ENCODE results near the gene ABCA3.

ABCA3 gene

DNA sequence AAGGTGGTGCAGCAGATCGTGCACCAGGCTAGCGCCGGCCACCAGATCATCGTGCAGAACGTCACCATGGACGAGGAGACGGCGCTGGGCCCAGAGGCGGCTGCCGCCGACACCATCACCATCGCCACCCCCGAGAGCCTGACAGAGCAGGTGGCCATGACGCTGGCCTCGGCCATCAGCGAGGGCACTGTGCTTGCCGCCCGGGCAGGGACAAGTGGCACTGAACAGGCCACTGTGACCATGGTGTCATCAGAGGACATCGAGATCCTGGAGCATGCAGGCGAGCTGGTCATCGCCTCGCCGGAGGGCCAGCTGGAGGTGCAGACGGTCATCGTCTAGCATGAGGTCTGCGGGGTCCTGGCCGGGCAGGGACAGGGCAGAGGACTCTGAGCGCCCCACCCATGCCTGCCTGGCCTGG lies 105.3 kb downstream of the ABCA3 start:
- 0 out of 2 replicates have a peak, but pooled peaks cover 3% of the 10 kb centered on the region for H3F3A ChIP-seq (ENCODE audit: insufficient read depth, low read length)
- no peak overlapping the region for H3K4me3 ChIP-seq (ENCODE audit: low read depth, low read length, poor library complexity, severe bottlenecking)
- no peaks in the 10 kb centered on the region for H4K20me1 ChIP-seq (ENCODE audit: insufficient read depth, low read length)
- H3K9ac ChIP-seq (ENCODE audit: low read length), result no peak overlapping the region
- no peaks in the 10 kb centered on the region for H3K4me1 ChIP-seq (ENCODE audit: insufficient read depth, low read length, severe bottlenecking)
- TF ChIP-seq, protein P1, sequence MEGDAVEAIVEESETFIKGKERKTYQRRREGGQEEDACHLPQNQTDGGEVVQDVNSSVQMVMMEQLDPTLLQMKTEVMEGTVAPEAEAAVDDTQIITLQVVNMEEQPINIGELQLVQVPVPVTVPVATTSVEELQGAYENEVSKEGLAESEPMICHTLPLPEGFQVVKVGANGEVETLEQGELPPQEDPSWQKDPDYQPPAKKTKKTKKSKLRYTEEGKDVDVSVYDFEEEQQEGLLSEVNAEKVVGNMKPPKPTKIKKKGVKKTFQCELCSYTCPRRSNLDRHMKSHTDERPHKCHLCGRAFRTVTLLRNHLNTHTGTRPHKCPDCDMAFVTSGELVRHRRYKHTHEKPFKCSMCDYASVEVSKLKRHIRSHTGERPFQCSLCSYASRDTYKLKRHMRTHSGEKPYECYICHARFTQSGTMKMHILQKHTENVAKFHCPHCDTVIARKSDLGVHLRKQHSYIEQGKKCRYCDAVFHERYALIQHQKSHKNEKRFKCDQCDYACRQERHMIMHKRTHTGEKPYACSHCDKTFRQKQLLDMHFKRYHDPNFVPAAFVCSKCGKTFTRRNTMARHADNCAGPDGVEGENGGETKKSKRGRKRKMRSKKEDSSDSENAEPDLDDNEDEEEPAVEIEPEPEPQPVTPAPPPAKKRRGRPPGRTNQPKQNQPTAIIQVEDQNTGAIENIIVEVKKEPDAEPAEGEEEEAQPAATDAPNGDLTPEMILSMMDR (IDR thresholded peaks at IDR 0.05; ENCODE audit: low read length), result no peak
- no peak for TF ChIP-seq EZH2 (IDR thresholded peaks at IDR 0.05; ENCODE audit: borderline replicate concordance, low read length)
- H2AFZ ChIP-seq (ENCODE audit: low read length), result no peak overlapping the region
- H3K27me3 ChIP-seq (ENCODE audit: insufficient read depth, low read length), result no peaks in the 10 kb centered on the region
- no peak overlapping the region for H3K27ac ChIP-seq (ENCODE audit: low read depth, low read length, poor library complexity, severe bottlenecking)
- H3K36me3 ChIP-seq (ENCODE audit: insufficient read depth, low read length), result peaks cover 86% of the 10 kb centered on the region
- H3K9me2 ChIP-seq (ENCODE audit: low read depth, low read length), result no peaks in the 10 kb centered on the region
- no peaks in the 10 kb centered on the region for H3K79me2 ChIP-seq (ENCODE audit: insufficient read depth, low read length)
- no peak overlapping the region for H3K4me2 ChIP-seq (ENCODE audit: low read length)
- no peaks in the 10 kb centered on the region for H3K9me3 ChIP-seq (ENCODE audit: low read length)

DNA sequence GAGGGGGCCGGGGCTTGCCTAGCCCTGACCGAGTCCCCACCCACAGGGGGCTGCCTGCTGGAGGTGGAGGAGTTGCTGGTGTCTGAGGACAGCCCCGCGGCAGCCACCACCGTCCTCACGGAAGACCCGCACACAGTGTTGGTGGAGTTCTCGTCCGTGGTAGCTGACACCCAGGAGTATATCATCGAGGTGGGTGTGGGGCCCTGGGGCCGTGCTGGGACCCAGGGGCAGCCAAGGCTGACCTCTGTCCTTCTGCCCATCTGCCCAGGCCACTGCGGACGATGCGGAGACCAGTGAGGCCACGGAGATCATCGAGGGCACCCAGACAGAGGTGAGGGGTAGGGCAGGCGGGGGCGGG lies 105.7 kb downstream of the ABCA3 start:
- H3K9me3 ChIP-seq (ENCODE audit: low read length), result no peaks in the 10 kb centered on the region
- TF ChIP-seq EZH2 (IDR thresholded peaks at IDR 0.05; ENCODE audit: borderline replicate concordance, low read length), result no peak
- TF ChIP-seq, protein P1 (IDR thresholded peaks at IDR 0.05; ENCODE audit: low read length), result no peak
- H3K9ac ChIP-seq (ENCODE audit: low read length), result no peak overlapping the region
- H4K20me1 ChIP-seq (ENCODE audit: insufficient read depth, low read length), result no peaks in the 10 kb centered on the region
- 0 out of 2 replicates have a peak, but pooled peaks cover 3% of the 10 kb centered on the region for H3F3A ChIP-seq (ENCODE audit: insufficient read depth, low read length)
- peak overlapping the region; percentile 66 for H3K27ac ChIP-seq (ENCODE audit: low read depth, low read length, poor library complexity, severe bottlenecking)
- no peak overlapping the region for H2AFZ ChIP-seq (ENCODE audit: low read length)
- H3K4me3 ChIP-seq (ENCODE audit: low read depth, low read length, poor library complexity, severe bottlenecking), result no peak overlapping the region
- no peak overlapping the region for H3K4me2 ChIP-seq (ENCODE audit: low read length)
- H3K36me3 ChIP-seq (ENCODE audit: insufficient read depth, low read length), result peaks cover 88% of the 10 kb centered on the region
- no peaks in the 10 kb centered on the region for H3K9me2 ChIP-seq (ENCODE audit: low read depth, low read length)
- H3K79me2 ChIP-seq (ENCODE audit: insufficient read depth, low read length), result no peaks in the 10 kb centered on the region
- no peaks in the 10 kb centered on the region for H3K4me1 ChIP-seq (ENCODE audit: insufficient read depth, low read length, severe bottlenecking)
- no peaks in the 10 kb centered on the region for H3K27me3 ChIP-seq (ENCODE audit: insufficient read depth, low read length)

DNA sequence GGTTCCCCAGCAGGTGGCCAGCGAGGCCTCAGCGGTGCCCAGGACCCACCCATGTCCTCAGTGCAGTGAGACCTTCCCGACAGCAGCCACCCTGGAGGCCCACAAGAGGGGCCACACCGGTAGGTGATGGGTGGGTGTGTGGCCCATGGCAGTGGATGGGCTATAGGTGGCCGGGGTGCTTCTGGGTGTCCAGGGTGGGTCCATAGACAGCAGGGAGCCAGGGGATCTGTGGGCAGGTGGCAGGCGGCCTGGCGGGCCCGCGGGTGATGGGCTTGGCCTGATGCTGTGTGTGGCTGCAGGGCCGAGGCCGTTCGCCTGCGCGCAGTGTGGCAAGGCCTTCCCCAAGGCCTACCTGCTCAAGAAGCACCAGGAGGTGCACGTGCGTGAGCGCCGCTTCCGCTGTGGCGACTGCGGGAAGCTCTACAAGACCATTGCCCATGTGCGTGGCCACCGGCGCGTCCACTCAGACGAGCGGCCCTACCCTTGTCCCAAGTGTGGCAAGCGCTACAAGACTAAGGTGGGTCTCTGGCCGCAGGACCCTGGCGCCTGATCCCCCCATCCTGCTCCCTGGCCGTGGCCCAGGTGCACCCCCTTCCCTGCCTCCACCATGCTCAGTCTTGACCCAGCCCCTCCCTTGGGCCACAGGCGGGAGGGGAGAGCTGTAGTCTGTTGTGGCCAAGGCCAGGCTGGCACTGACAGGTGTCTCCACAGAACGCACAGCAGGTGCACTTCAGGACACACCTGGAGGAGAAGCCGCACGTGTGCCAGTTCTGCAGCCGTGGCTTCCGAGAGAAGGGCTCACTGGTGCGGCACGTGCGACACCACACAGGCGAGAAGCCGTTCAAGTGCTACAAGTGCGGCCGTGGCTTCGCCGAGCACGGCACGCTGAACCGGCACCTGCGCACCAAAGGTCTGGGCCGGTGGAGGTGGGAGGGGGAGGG lies 106.4 kb downstream of the ABCA3 start:
- no peak for TF ChIP-seq EZH2 (IDR thresholded peaks at IDR 0.05; ENCODE audit: borderline replicate concordance, low read length)
- TF ChIP-seq, protein P1 (IDR thresholded peaks at IDR 0.05; ENCODE audit: low read length), result no peak
- Histone ChIP-seq H3K4me3 (ENCODE audit: low read depth, low read length, poor library complexity, severe bottlenecking) (no peak overlapping the region), H2AFZ (ENCODE audit: low read length) (no peak overlapping the region), H3K4me2 (ENCODE audit: low read length) (no peak overlapping the region), H3F3A (ENCODE audit: insufficient read depth, low read length) (0 out of 2 replicates have a peak, but pooled peaks cover 3% of the 10 kb centered on the region), H3K9me2 (ENCODE audit: low read depth, low read length) (no peaks in the 10 kb centered on the region), H3K9me3 (ENCODE audit: low read length) (no peaks in the 10 kb centered on the region), H3K4me1 (ENCODE audit: insufficient read depth, low read length, severe bottlenecking) (no peaks in the 10 kb centered on the region), H3K9ac (ENCODE audit: low read length) (no peak overlapping the region), H4K20me1 (ENCODE audit: insufficient read depth, low read length) (no peaks in the 10 kb centered on the region), H3K79me2 (ENCODE audit: insufficient read depth, low read length) (no peaks in the 10 kb centered on the region), H3K27ac (ENCODE audit: low read depth, low read length, poor library complexity, severe bottlenecking) (peak overlapping the region; percentile 66), H3K27me3 (ENCODE audit: insufficient read depth, low read length) (no peaks in the 10 kb centered on the region), H3K36me3 (ENCODE audit: insufficient read depth, low read length) (peaks cover 88% of the 10 kb centered on the region)

All from OCI-LY1 (cell line).